Measurements from ENCODE around the gene BACE2.
"Not testable (repeated sequence)": the region's sequence is repeated elsewhere in the genome, so short reads cannot be mapped to it uniquely, and the experiment has no call there.

BACE2 gene

DNA sequence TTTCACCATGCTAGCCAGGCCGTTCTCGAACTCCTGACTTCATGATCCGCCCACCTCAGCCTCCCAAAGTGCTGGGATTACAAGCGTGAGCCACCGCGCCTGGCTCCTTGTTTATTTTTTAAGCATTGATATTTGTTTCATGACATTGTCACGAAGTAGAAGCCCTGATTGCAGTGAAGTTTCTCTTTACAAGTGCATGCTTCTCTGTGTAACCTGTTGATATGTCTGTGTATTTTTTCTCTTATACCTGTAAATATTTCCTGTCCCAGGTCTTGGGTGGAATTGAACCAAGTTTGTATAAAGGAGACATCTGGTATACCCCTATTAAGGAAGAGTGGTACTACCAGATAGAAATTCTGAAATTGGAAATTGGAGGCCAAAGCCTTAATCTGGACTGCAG lies 75.1 kb downstream of the BACE2 start:
- no peak for DNase-seq

- DNase-seq = not testable (repeated sequence)
These were observed 76.4 kb downstream of the BACE2 start for GRCh38 chr21:41244266-41244880.

GRCh38 chr21:41245509-41246135 lies 77.7 kb downstream of the BACE2 start:
- DNase-seq = peak; percentile 5

- no peak for DNase-seq
These were observed 78.8 kb downstream of the BACE2 start for GRCh38 chr21:41246808-41247207.

GRCh38 chr21:41247561-41248545 lies 79.9 kb downstream of the BACE2 start:
- DNase-seq = no peak

GRCh38 chr21:41249476-41249875 lies 81.5 kb downstream of the BACE2 start:
- DNase-seq = no peak

GRCh38 chr21:41250519-41250918 lies 82.6 kb downstream of the BACE2 start:
- DNase-seq = no peak

- DNase-seq = no peak
These were observed 84.1 kb downstream of the BACE2 start for GRCh38 chr21:41251961-41252642.

GRCh38 chr21:41254090-41254700 lies 86.2 kb downstream of the BACE2 start:
- no peak for DNase-seq

DNA sequence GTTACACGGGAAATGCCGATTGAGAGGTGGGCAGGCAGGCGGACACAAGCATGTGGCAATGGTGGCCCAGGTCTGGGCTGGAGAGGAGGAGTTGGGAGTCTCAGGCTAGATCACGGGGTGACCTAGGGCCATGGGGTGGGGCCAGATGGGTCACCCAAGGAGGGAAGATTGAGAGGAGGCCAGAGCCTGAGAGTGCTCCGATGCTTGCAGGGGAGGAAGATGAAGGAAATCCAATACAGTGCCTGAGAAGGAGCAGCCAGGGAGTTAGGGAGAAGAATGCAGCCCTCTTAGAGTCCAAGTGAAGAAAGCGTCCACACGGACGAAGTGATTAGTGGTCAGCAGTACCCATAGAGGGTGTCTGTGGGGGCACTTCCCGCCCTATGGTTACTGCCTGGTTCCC lies 87.2 kb downstream of the BACE2 start:
- DNase-seq = no peak

DNA sequence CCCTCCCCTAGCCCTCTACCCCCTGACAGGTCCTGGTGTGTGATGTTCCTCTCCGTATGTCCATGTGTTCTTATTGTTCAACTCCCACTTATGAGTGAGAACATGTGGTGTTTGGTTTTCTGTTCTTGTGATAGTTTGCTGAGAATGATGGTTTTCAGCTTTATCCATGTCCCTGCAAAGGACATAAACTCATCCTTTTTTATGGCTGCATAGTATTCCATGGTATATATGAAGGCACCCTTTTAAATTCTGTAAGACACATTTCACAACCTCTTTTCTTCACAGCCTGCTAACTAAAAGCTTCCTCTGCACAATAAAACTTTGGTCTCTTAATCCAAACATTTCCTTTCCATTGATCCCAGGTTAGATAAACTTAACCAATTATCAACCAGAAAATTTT lies 88.3 kb downstream of the BACE2 start:
- not testable (repeated sequence) for DNase-seq

- no peak for DNase-seq
These were observed 89.1 kb downstream of the BACE2 start for GRCh38 chr21:41256771-41257702.

DNA sequence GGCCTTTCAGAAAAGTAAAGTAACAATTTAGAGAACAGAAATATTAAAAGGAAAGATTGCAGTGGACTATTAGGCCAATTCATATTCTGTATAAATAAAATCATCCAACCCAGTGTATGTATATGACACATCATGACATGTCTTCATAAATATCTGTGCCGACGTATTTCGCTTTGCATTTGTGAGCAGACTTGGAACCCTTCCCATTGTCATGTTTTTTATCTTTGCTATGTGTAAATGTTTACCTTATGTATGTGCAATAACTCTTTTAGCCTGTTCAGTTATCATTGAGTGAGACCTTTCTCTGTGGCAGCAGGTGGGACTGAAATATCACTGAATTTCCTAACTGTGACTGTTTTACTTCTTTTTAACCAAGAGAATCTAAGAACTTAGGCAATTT lies 90.7 kb downstream of the BACE2 start:
- no peak for DNase-seq

GRCh38 chr21:41260428-41260827 lies 92.5 kb downstream of the BACE2 start:
- DNase-seq = no peak

DNA sequence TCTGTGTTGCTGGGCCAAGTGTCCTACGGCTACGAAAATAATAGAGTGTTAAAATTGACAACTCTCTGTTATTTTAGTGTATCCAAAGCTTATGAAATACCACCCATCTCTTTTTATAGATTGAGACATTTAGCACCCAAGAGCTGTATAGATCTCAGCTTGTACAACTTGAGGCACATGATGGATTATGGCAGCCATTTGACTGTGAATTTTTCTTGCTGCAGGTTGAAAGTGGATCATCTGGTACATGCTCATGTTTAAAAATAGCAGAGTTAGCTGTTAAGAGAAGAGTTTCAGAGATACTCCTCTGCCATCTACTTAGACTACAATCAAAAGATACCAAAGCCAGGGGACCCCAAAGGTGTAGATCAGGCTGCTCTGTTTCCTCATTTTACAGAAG lies 99.4 kb downstream of the BACE2 start:
- no peak for DNase-seq

- DNase-seq = no peak
These were observed 101.6 kb downstream of the BACE2 start for GRCh38 chr21:41269535-41269934.

- no peak for DNase-seq
These were observed 109.2 kb downstream of the BACE2 start for GRCh38 chr21:41277196-41277595.

- no peak for DNase-seq
These were observed 109.9 kb downstream of the BACE2 start for GRCh38 chr21:41277846-41278245.

GRCh38 chr21:41280115-41280919 lies 112.4 kb downstream of the BACE2 start:
- DNase-seq = no peak

GRCh38 chr21:41282412-41282811 lies 114.5 kb downstream of the BACE2 start:
- DNase-seq = no peak

Measured in activated CD8-positive, alpha-beta memory T cell treated with anti-CD3 and anti-CD28 coated beads for 24 hours (primary cell).